Left ventricle myocardium inferior (tissue), 1 donor: ENCODE results near the gene CDK17. TPM values are rescaled to one million over a fixed set of nuclear protein-coding genes. Genes with fewer than 3 reads are reported as not detected.

ENCODE experiments used
- DNase-seq: peaks from one replicate; pipeline ENCODE4 v3.0.0-alpha.2; 2020
- H3K27ac ChIP-seq: fragments of 200-600 bp; replicated peaks from 2 replicates; pipeline ENCODE4 v1.8.0; 2021
- H3K27me3 ChIP-seq: fragments of 200-600 bp; 2 replicates; pipeline ENCODE4 v1.8.0; 2021; ENCODE audit warnings: low read depth
- H3K36me3 ChIP-seq: fragments of 200-600 bp; 2 replicates; pipeline ENCODE4 v1.8.0; 2021
- H3K4me1 ChIP-seq: fragments of 200-600 bp; 2 replicates; pipeline ENCODE4 v1.8.0; 2021
- H3K4me3 ChIP-seq: fragments of 200-600 bp; 2 replicates; pipeline ENCODE4 v1.8.0; 2021; ENCODE audit warnings: mild to moderate bottlenecking, moderate library complexity
- H3K9me3 ChIP-seq: fragments of 200-600 bp; replicated peaks from 2 replicates; pipeline ENCODE4 v1.8.0; 2021
- CTCF ChIP-seq: fragments of 200-600 bp; IDR thresholded peaks from 2 replicates; pipeline ENCODE4 v1.8.0; 2021; ENCODE audit warnings: antibody characterized with exemption, mild to moderate bottlenecking, borderline replicate concordance
- intact Hi-C: fragments of 100-400 bp; cut with micrococcal nuclease; formaldehyde crosslinking; loops from one replicate; pipeline ENCODE4 v1.11.0; 2022
- total RNA-seq: library from RNA; stranded (reverse); fragmentation: NEBNext Ultra II Directional; extraction: Animal tissue kit (Norgen Biotek cat#: 25700); gene quantifications from one replicate; pipeline ENCODE4 v1.2.1, GENCODE V29; 2021
- donor health status: DM: no; HTN: yes; CAD: no; lungs with severe emphysema.

CDK17 gene
- total RNA-seq, 1 donor from 2014 or later = 15.9 TPM

- Histone ChIP-seq H3K27ac (no peak overlapping the region), H3K4me3 (no peak overlapping the region), H3K4me1 (peaks cover 65% of the 10 kb centered on the region), H3K9me3 (no peaks in the 10 kb centered on the region), H3K36me3 (peaks cover 46% of the 10 kb centered on the region), H3K27me3 (no peaks in the 10 kb centered on the region)
- intact Hi-C loops = no loop called here
- no peak for DNase-seq
- no peak for TF ChIP-seq CTCF
Observed at GRCh38 chr12:96247563-96247962, 152.7 kb downstream of the CDK17 start.

DNA sequence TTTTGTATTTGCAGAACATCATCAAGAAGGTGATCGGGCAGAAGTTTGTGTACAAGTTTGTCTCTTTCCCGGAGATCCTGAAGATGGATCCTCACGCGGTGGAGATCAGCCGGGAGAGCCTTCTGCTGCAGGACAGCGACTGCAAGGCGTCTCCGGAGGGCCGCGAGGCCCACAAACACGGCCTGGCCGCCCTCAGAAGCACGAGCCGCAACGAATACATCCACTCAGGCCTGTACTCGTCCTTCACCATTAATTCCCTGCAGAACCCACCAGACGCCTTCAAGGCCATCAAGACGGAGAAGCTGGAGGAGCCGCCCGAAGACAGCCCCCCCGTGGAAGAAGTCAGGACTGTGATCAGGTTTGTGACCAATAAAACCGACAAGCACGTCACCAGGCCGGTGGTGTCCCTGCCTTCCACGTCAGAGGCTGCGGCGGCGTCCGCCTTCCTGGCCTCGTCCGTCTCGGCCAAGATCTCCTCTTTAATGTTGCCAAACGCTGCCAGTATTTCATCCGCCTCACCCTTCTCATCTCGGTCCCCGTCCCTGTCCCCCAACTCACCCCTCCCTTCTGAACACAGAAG is 153.2 kb downstream of the CDK17 start:
- H3K36me3 ChIP-seq = peaks cover 41% of the 10 kb centered on the region

DNA sequence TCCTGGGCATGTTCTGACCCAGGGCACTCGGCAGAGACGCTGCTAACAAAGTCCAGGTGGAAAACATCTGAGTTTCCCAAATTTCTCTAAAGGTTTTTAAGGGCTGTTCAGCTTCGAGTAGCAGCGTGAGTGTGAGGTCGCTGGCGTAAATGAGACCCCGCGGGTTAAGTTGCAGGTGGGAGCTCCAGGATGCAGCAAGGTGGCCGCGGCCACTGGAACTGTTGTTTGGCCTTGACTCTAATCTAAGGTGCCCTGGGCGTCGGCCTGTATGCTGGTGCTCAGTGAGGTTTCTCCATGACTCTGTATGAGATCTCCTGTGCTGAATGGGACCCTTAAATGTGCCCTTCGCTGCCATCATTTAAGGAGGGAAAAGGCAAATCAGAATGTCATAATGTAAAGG is 155.4 kb downstream of the CDK17 start:
- Histone ChIP-seq H3K9me3 (no peaks in the 10 kb centered on the region), H3K4me3 (no peak overlapping the region), H3K27me3 (no peaks in the 10 kb centered on the region), H3K27ac (peak overlapping the region; percentile 16), H3K36me3 (peaks cover 26% of the 10 kb centered on the region), H3K4me1 (peaks cover 79% of the 10 kb centered on the region)
- no peak for DNase-seq
- intact Hi-C loops = no loop called here
- no peak for TF ChIP-seq CTCF

More for the DNA sequence above, 153.2 kb downstream of the CDK17 start:
- no peak for DNase-seq
- Histone ChIP-seq H3K4me1 (peaks cover 70% of the 10 kb centered on the region), H3K4me3 (no peak overlapping the region), H3K27me3 (no peaks in the 10 kb centered on the region), H3K27ac (no peak overlapping the region), H3K9me3 (no peaks in the 10 kb centered on the region)
- TF ChIP-seq CTCF = no peak
- intact Hi-C loops = no loop called here

GRCh38 chr12:96242597-96242996 is 157.6 kb downstream of the CDK17 start:
- Histone ChIP-seq H3K9me3 (no peaks in the 10 kb centered on the region), H3K36me3 (peaks cover 14% of the 10 kb centered on the region), H3K4me3 (no peak overlapping the region), H3K27ac (peak overlapping the region; percentile 86), H3K4me1 (peaks cover 79% of the 10 kb centered on the region), H3K27me3 (no peaks in the 10 kb centered on the region)
- no peak for TF ChIP-seq CTCF
- intact Hi-C loops = no loop called here
- no peak for DNase-seq

GRCh38 chr12:96241846-96242256 is 158.4 kb downstream of the CDK17 start:
- H3K27me3 ChIP-seq = no peaks in the 10 kb centered on the region
- TF ChIP-seq CTCF = no peak
- peak overlapping the region; percentile 86 for H3K27ac ChIP-seq
- no peak overlapping the region for H3K4me3 ChIP-seq
- intact Hi-C loops = no loop called here
- peaks cover 6% of the 10 kb centered on the region for H3K36me3 ChIP-seq
- DNase-seq = no peak
- H3K4me1 ChIP-seq = peaks cover 81% of the 10 kb centered on the region
- H3K9me3 ChIP-seq = no peaks in the 10 kb centered on the region
